ENCODE measurements around the gene BMP7.

DNA sequence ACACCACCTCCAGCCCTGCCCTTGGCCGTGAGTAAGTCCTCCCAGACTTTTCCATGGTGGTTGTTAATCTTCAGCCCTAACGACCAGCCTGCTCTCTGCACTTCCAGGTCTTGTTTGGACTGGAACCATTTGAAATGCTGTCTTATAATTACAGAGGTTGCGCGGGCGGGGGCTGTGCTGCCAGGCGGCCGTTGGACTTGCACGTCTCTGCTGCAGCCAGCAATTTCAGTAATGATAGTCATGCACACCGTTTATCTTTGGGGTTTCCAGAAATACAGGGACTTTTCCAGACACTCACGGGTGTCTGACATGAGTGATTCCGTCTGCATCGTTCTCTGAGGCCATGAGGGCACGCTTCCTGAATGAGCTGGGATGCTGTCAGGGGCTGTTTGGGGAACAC is 118.2 kb downstream of the BMP7 start:
- TF ChIP-seq, protein P1, sequence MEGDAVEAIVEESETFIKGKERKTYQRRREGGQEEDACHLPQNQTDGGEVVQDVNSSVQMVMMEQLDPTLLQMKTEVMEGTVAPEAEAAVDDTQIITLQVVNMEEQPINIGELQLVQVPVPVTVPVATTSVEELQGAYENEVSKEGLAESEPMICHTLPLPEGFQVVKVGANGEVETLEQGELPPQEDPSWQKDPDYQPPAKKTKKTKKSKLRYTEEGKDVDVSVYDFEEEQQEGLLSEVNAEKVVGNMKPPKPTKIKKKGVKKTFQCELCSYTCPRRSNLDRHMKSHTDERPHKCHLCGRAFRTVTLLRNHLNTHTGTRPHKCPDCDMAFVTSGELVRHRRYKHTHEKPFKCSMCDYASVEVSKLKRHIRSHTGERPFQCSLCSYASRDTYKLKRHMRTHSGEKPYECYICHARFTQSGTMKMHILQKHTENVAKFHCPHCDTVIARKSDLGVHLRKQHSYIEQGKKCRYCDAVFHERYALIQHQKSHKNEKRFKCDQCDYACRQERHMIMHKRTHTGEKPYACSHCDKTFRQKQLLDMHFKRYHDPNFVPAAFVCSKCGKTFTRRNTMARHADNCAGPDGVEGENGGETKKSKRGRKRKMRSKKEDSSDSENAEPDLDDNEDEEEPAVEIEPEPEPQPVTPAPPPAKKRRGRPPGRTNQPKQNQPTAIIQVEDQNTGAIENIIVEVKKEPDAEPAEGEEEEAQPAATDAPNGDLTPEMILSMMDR (IDR thresholded peaks at IDR 0.05) = no peak
- no peak for TF ChIP-seq POLR2A (IDR thresholded peaks at IDR 0.05)

All from thyroid gland (tissue), 4 donors.